Measurements from ENCODE around the gene UPK1A.

DNA sequence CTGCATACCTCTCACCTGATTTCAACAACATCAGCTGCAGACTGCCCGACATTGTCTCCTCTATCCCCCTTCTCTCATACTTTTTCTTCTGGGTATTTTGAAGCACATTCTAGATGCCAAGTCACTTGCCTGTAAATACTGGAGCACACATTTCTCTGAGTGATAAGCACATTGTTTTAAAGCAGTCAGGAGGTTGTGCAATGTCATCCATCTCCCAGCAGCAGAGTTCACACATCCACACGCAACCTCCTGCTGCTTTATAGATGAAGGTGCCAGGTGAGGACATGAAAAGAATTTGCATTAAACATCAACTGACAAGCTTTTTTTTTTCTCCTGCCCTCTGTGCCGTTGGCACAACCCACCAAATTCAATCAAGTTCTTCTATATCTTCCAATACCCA, 5.5 kb downstream of the UPK1A start:
- TF ChIP-seq EP300 (IDR thresholded peaks at IDR 0.05; ENCODE audit: borderline replicate concordance in 1 of 2, low read depth in 2 of 2, low read length in 2 of 2) (no peak), SUZ12 (IDR thresholded peaks at IDR 0.05; ENCODE audit: low read length) (no peak), POLR2AphosphoS5 (IDR thresholded peaks at IDR 0.05; ENCODE audit: low read depth, low read length) (no peak), GABPA (IDR thresholded peaks at IDR 0.05; ENCODE audit: borderline replicate concordance, insufficient read depth, low read length) (no peak), ZNF274 (IDR thresholded peaks at IDR 0.05; ENCODE audit: borderline replicate concordance, extremely low read depth, low read length) (no peak), CBX5 (IDR thresholded peaks at IDR 0.05; ENCODE audit: low read depth, low read length) (no peak)
- TF ChIP-seq, protein P1, sequence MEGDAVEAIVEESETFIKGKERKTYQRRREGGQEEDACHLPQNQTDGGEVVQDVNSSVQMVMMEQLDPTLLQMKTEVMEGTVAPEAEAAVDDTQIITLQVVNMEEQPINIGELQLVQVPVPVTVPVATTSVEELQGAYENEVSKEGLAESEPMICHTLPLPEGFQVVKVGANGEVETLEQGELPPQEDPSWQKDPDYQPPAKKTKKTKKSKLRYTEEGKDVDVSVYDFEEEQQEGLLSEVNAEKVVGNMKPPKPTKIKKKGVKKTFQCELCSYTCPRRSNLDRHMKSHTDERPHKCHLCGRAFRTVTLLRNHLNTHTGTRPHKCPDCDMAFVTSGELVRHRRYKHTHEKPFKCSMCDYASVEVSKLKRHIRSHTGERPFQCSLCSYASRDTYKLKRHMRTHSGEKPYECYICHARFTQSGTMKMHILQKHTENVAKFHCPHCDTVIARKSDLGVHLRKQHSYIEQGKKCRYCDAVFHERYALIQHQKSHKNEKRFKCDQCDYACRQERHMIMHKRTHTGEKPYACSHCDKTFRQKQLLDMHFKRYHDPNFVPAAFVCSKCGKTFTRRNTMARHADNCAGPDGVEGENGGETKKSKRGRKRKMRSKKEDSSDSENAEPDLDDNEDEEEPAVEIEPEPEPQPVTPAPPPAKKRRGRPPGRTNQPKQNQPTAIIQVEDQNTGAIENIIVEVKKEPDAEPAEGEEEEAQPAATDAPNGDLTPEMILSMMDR (IDR thresholded peaks at IDR 0.05; ENCODE audit: control extremely low read depth in 1 of 3, insufficient read depth in 1 of 3, low read depth in 1 of 3, low read length in 3 of 3) = no peak
- TF ChIP-seq, protein P2, sequence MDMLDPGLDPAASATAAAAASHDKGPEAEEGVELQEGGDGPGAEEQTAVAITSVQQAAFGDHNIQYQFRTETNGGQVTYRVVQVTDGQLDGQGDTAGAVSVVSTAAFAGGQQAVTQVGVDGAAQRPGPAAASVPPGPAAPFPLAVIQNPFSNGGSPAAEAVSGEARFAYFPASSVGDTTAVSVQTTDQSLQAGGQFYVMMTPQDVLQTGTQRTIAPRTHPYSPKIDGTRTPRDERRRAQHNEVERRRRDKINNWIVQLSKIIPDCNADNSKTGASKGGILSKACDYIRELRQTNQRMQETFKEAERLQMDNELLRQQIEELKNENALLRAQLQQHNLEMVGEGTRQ (IDR thresholded peaks at IDR 0.05; ENCODE audit: low read length) = no peak
- TF ChIP-seq, protein P3, sequence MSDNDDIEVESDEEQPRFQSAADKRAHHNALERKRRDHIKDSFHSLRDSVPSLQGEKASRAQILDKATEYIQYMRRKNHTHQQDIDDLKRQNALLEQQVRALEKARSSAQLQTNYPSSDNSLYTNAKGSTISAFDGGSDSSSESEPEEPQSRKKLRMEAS (IDR thresholded peaks at IDR 0.05) = no peak

Measured in H1 (cell line).